ENCODE measurements around the gene ARHGAP23. TPM values are rescaled to one million over a fixed set of nuclear protein-coding genes. Genes with fewer than 3 reads are reported as not detected.

Gene ARHGAP23
- total RNA-seq, 1 experiment from 2014 or later, result 129 TPM

DNA sequence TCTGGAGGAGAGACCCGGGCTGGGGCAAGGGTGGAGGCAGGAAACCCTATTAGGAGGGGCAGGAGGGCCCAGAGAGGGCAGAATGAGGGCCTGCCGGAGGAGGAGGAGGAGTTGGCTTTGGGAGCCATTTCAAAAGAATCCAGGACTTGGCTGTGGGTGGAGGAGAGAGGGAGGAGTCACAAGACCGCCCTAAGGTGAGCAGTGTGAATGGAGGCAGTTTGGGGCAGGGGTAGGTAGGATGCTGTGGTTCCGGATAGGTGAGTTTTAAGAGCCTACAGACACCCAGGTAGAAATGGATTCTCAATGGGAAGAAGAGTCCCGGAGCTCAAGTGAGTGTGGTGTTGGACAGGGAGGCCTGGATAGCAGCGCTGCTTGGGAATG, 80.3 kb downstream of the ARHGAP23 start:
- Histone ChIP-seq H3K27ac (no peak overlapping the region), H3K79me2 (ENCODE audit: low read depth) (no peaks in the 10 kb centered on the region), H3K4me1 (replicated peaks; ENCODE audit: insufficient read depth) (no peaks in the 10 kb centered on the region), H4K20me1 (ENCODE audit: insufficient read depth) (no peaks in the 10 kb centered on the region), H3K27me3 (ENCODE audit: insufficient read depth, low read depth) (no peaks in the 10 kb centered on the region), H2AFZ (no peak overlapping the region), H3K9me3 (ENCODE audit: insufficient read depth, low read depth) (no peaks in the 10 kb centered on the region), H3K4me2 (no peak overlapping the region), H3K4me3 (no peak overlapping the region), H3K9me2 (ENCODE audit: insufficient read depth) (no peaks in the 10 kb centered on the region), H3K36me3 (ENCODE audit: low read depth) (no peaks in the 10 kb centered on the region), H3F3A (ENCODE audit: insufficient read depth, low read depth) (peaks cover 11% of the 10 kb centered on the region; the same call in 1 of the 2 replicates)
- no TSS peak for BruUV-seq (replicated peaks)
- intact Hi-C loops (cut with micrococcal nuclease; ENCODE audit: unreplicated experiment), result loop anchor here (5.0 kb wide), 1 partner anchor 159 kb away; no protein-coding TSS in a partner anchor
- ChIA-PET POLR2A (ENCODE audit: unreplicated experiment) (interaction anchor here (0.6 kb wide), 1 partner anchor 157 kb away, joined by 3 read pairs; the partner anchor contains the start of gene SOCS7), CTCF (no interaction called here)
- no peak for TF ChIP-seq EZH2 (IDR thresholded peaks at IDR 0.05; ENCODE audit: low read depth)
- DNase-seq, result no peak

- H3K9me2 ChIP-seq (ENCODE audit: insufficient read depth), result no peaks in the 10 kb centered on the region
- no peak overlapping the region for H2AFZ ChIP-seq
- H3K4me1 ChIP-seq (replicated peaks; ENCODE audit: insufficient read depth), result no peaks in the 10 kb centered on the region
- H3K9me3 ChIP-seq (ENCODE audit: insufficient read depth, low read depth), result no peaks in the 10 kb centered on the region
- no peaks in the 10 kb centered on the region for H3K36me3 ChIP-seq (ENCODE audit: low read depth)
- no peaks in the 10 kb centered on the region for H4K20me1 ChIP-seq (ENCODE audit: insufficient read depth)
- no peak overlapping the region for H3K27ac ChIP-seq
- intact Hi-C loops (cut with micrococcal nuclease; ENCODE audit: unreplicated experiment), result loop anchor here (5.0 kb wide), 1 partner anchor 158 kb away; no protein-coding TSS in a partner anchor
- H3K4me2 ChIP-seq, result no peak overlapping the region
- TF ChIP-seq EZH2 (IDR thresholded peaks at IDR 0.05; ENCODE audit: low read depth), result no peak
- peak; percentile 32; the same call in 1 of the 2 replicates for TF ChIP-seq CTCF (conservative IDR thresholded peaks at IDR 0.05)
- H3K79me2 ChIP-seq (ENCODE audit: low read depth), result no peaks in the 10 kb centered on the region
- ChIA-PET POLR2A (ENCODE audit: unreplicated experiment) (interaction anchor here (0.6 kb wide), 1 partner anchor 157 kb away, joined by 3 read pairs; the partner anchor contains the start of gene SOCS7), CTCF (no interaction called here)
- peak in 1 of 2 experiments; percentile 55 for DNase-seq
- H3K4me3 ChIP-seq, result no peak overlapping the region
- peaks cover 11% of the 10 kb centered on the region; the same call in 1 of the 2 replicates for H3F3A ChIP-seq (ENCODE audit: insufficient read depth, low read depth)
- H3K27me3 ChIP-seq (ENCODE audit: insufficient read depth, low read depth), result no peaks in the 10 kb centered on the region
- BruUV-seq (replicated peaks), result no TSS peak
These were observed 80.9 kb downstream of the ARHGAP23 start for GRCh38 chr17:38508954-38509771.

DNA sequence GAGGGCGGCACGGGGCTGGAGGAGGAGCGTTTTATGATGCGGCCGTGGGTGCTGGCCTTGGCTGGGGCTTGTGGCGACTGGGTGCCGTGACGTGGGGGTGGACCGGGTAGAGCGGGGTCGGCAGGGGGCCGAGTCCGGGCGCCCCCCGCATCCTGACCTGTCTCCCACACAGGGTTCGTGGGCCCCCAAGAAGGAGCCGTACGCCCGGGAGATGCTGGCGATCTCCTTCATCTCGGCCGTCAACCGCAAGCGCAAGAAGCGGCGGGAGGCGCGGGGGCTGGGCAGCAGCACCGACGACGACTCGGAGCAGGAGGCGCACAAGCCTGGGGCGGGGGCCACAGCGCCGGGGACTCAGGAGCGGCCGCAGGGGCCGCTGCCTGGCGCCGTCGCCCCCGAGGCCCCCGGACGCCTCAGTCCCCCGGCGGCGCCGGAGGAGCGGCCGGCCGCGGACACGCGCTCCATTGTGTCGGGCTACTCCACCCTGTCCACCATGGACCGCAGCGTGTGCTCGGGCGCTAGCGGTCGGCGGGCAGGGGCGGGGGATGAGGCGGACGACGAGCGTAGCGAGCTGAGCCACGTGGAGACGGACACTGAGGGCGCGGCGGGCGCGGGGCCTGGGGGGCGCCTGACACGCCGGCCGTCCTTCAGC, 81.6 kb downstream of the ARHGAP23 start:
- H3K27me3 ChIP-seq (ENCODE audit: insufficient read depth, low read depth), result no peaks in the 10 kb centered on the region
- H2AFZ ChIP-seq, result no peak overlapping the region
- ChIA-PET CTCF (no interaction called here), POLR2A (ENCODE audit: unreplicated experiment) (no interaction called here)
- no peak for DNase-seq
- TF ChIP-seq EZH2 (IDR thresholded peaks at IDR 0.05; ENCODE audit: low read depth), result no peak
- no peak for TF ChIP-seq CTCF (conservative IDR thresholded peaks at IDR 0.05)
- no peaks in the 10 kb centered on the region for H3K79me2 ChIP-seq (ENCODE audit: low read depth)
- H3K4me2 ChIP-seq, result no peak overlapping the region
- H3K9me3 ChIP-seq (ENCODE audit: insufficient read depth, low read depth), result no peaks in the 10 kb centered on the region
- no peaks in the 10 kb centered on the region for H3K9me2 ChIP-seq (ENCODE audit: insufficient read depth)
- intact Hi-C loops (cut with micrococcal nuclease; ENCODE audit: unreplicated experiment), result loop anchor here (5.0 kb wide), 1 partner anchor 157 kb away; no protein-coding TSS in a partner anchor
- H3K4me1 ChIP-seq (replicated peaks; ENCODE audit: insufficient read depth), result no peaks in the 10 kb centered on the region
- H3F3A ChIP-seq (ENCODE audit: insufficient read depth, low read depth), result peaks cover 11% of the 10 kb centered on the region; the same call in 1 of the 2 replicates
- no peaks in the 10 kb centered on the region for H4K20me1 ChIP-seq (ENCODE audit: insufficient read depth)
- H3K27ac ChIP-seq, result no peak overlapping the region
- no peak overlapping the region for H3K4me3 ChIP-seq
- no TSS peak for BruUV-seq (replicated peaks)
- no peaks in the 10 kb centered on the region for H3K36me3 ChIP-seq (ENCODE audit: low read depth)
